Measurements from ENCODE around the gene TEK.

- TF ChIP-seq CTCF (IDR thresholded peaks at IDR 0.05) (no peak), POLR2A (IDR thresholded peaks at IDR 0.05) (no peak)
Observed at GRCh38 chr9:27112235-27112634, 3.2 kb downstream of the TEK start.
